SK-N-SH (cell line): ENCODE measurements around the gene PSMB9.

ENCODE experiments used
- CTCF ChIP-seq: fragments of 200-600 bp; sonication (generic); IDR thresholded peaks from 2 replicates; pipeline ENCODE4 v1.6.1; 2017; ENCODE audit warnings: antibody characterized with exemption, mild to moderate bottlenecking, moderate library complexity
- EP300 ChIP-seq, 2 experiments: IDR thresholded peaks; 2 replicates each; pipeline versions ENCODE4 v1.4.0 to v1.6.1; 2012; ENCODE audit warnings: borderline replicate concordance in 1 of 2, low read depth in 1 of 2, low read length in 1 of 2
- JUND ChIP-seq: IDR thresholded peaks from 2 replicates; pipeline ENCODE4 v1.4.0; 2012
- MAX ChIP-seq: IDR thresholded peaks from 2 replicates; pipeline ENCODE4 v1.4.0; 2012; ENCODE audit warnings: low read depth
- POLR2AphosphoS5 ChIP-seq: IDR thresholded peaks from 2 replicates; pipeline ENCODE4 v1.6.1; 2012; ENCODE audit warnings: low read depth, low read length
- YY1 ChIP-seq: IDR thresholded peaks from 2 replicates; pipeline ENCODE4 v1.4.0; 2012; ENCODE audit warnings: low read depth, mild to moderate bottlenecking
- ZBTB33 ChIP-seq: IDR thresholded peaks from 2 replicates; pipeline ENCODE4 v1.4.0; 2012; ENCODE audit warnings: low read depth, borderline replicate concordance

GRCh38 chr6:32847004-32847403, 7.0 kb upstream of the PSMB9 start:
- TF ChIP-seq YY1 (no peak), POLR2AphosphoS5 (no peak), CTCF (no peak), JUND (no peak), MAX (no peak), EP300 (IDR thresholded peaks at IDR 0.05; ENCODE audit: borderline replicate concordance in 1 of 2, low read depth in 1 of 2, low read length in 1 of 2) (no peak), ZBTB33 (no peak)
